ENCODE results near the gene GDI1.

GDI1 gene

DNA sequence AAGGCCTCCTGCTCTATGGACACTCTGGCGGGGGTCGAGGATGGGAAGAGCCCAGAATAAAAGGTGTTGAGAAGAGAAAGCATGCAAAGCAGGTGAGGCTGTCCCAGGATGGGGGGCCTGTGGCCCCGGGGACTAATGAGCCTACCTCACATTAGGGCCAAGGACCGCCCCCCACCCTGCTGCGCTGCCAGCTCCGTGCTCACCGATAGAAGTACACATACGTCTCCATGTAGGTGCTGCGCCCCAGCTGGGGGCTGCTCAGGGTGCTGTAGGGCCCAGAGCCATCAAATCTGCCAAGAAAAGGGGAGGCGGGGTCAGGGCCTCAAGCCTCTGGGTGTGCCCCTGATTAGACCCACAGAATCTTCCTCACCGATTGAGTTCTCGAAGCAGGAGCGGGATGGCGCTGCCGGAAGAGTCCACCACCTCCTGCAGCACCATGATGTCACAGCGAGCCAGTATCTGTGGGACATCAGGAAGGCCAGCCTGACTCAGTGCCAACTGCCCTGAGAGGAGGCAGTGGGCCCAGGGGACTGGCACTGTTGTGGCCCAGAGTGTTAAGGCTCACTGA lies 32.2 kb upstream of the GDI1 start:
- H3K4me3 ChIP-seq (ENCODE audit: low read length), result no peak overlapping the region
- no peak for DNase-seq (ENCODE audit: low read depth, low spot score)

DNA sequence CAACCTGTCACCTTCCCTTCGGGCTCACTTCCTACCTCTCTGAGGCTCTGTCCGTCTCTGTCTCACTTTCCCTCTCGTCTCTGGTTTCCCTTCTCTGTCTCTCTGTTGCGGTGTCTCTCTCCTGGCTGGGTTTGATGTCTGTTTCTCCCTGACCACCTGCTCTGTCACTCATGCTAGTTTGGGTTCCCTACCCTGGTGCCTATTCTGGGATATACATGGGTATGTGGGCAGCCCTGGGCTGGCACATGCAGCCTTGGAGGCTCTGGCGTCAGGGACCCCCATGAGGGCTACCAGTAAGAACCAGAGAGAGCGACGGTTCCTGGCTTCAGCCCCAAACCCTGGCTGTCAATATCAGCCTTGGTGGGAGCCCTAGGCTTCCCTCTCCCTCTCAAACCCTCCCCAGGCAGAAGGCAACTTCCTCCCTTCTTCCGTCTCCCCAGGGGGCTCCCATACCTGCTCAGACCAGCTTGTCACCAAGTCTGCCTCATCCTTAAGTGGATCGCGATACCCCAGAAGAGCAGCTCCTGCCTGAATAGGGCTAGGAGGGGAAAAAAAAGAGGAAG lies 28.2 kb upstream of the GDI1 start:
- no peak overlapping the region for H3K4me3 ChIP-seq (ENCODE audit: low read length)
- no peak for DNase-seq (ENCODE audit: low read depth, low spot score)

DNA sequence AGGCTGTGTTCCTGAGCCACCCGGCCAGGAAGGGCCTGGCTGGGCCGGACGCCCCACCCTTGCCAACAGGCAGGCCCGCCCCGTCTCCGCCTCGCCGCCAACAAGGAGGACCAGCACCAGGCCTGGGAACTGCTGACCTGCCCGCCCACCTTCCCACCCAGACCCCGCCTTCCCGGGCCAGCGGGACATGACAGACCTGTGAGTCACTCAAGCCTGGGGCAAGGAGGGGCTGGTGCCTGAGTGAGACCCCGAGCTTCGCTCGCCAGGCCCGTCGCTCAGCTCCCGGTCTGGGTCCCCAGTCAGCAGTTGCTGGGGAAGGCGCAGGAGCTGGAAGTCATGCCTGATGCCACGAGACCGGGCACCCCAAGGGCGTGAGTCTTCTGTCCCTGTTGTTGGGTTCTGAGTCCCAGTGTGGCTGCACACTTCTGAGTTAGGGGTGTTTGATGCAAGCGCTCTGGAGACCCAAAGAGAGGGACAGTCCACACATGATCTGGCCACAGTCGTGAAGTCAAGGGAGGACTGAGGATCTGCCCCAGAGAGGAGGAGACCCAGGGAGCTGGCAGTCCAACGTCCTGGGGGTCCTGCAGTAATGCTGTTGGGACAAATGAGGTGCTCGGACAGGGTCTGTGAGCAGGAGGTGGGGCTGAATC lies 27.6 kb upstream of the GDI1 start, which contains the start of gene DNASE1L1:
TSS of gene DNASE1L1 (minus strand) at position 33 of the 650 bp plus-strand sequence. CDS start 3,686 bp downstream, outside the sequence.
- H3K4me3 ChIP-seq (ENCODE audit: low read length), result no peak within 1 kb of the TSS
- DNase-seq (ENCODE audit: low read depth, low spot score), result no peak

DNA sequence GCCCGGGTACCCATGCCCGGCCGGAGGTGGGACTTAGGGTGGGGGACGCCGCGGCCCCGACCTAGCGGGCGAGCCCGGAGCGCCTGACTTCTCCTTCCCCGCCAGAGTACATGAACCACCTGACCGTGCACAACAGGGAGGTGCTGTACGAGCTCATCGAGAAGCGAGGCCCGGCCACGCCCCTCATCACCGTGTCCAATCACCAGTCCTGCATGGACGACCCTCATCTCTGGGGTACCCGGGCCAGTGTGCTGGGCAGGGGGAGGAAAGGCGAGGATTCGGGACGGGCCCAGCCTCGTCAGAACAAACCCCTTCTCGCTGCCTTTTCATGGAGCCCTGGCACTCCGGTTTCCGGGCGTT lies 25.0 kb upstream of the GDI1 start:
- H3K4me3 ChIP-seq (ENCODE audit: low read length), result peak overlapping the region; percentile 62
- no peak for DNase-seq (ENCODE audit: low read depth, low spot score)

DNA sequence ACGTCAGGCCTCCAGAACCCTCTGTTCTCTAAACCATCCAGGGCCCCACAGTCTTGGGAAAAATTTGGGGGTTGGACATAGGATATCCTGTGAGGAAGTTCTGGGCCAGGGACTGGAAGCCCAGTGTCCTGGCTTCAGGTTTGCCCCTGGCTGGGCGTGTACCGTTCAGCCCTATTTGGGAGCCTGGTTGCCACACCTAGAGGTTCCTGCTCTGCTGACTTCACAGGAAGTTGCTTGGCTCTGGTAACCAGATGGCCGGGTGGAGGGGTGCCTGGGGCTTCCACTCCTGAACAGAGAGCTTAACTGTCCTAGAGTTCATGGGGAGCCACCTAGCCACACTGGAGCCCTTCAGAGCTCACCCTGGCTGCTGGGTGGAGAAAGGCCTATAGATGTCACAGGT lies 24.5 kb upstream of the GDI1 start:
- H3K4me3 ChIP-seq (ENCODE audit: low read length), result peak overlapping the region; percentile 62
- DNase-seq (ENCODE audit: low read depth, low spot score), result no peak

DNA sequence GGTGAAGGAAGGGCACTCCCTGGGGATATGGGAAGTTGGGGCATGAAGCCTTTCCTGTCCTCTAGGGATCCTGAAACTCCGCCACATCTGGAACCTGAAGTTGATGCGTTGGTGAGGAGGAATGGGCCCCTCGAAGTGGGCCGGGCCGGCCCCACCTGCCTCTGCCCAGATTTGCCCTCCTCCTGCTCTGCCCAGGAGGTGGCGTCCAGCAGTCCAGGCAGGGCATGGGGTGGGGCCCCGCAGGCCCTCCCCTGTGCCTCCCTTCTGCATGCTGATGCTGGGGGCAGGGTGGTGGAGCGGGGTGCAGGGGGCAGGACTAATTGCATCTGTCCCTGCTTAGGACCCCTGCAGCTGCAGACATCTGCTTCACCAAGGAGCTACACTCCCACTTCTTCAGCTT lies 23.8 kb upstream of the GDI1 start:
- DNase-seq (ENCODE audit: low read depth, low spot score), result no peak
- no peak overlapping the region for H3K4me3 ChIP-seq (ENCODE audit: low read length)

DNA sequence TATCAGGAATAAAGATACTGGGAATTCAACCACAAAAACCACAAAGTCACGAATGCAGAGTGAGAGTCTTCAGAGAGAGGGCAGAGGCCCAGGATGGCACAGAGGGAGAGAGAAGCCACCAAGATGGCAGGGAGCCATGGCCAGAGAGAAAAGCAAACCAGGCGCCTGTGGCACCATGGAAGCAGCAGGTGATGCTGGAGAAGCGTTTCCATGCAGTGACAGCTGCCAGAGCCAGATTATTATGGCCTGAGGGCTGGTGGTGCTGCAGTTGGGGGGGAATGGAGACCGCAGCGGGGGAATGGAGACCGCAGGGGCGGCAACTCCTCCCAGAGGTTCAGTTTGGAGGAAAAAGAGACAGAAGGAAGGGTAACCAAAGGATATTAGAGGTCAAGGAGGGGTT lies 19.8 kb upstream of the GDI1 start:
- no peak overlapping the region for H3K4me3 ChIP-seq (ENCODE audit: low read length)
- no peak for DNase-seq (ENCODE audit: low read depth, low spot score)

DNA sequence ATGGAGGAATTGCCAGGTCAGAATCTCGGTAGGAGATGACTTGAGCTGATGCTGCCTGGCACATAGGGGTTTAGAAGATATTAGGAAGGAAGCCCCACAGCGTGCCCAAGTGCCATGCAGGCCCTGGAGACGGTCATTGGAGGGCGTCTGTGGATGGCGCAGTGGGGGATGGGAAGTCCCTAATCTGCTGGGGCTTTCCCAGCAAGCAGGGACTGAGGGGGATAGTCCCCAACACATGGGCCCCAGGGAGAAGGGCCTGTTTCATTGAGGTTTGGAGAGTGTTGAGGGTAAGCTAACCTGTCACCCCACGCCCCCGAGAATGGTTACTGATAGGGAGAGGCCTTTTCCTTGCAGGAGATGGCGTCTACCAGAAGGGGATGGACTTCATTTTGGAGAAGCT lies 17.8 kb upstream of the GDI1 start:
- H3K4me3 ChIP-seq (ENCODE audit: low read length), result no peak overlapping the region
- no peak for DNase-seq (ENCODE audit: low read depth, low spot score)

DNA sequence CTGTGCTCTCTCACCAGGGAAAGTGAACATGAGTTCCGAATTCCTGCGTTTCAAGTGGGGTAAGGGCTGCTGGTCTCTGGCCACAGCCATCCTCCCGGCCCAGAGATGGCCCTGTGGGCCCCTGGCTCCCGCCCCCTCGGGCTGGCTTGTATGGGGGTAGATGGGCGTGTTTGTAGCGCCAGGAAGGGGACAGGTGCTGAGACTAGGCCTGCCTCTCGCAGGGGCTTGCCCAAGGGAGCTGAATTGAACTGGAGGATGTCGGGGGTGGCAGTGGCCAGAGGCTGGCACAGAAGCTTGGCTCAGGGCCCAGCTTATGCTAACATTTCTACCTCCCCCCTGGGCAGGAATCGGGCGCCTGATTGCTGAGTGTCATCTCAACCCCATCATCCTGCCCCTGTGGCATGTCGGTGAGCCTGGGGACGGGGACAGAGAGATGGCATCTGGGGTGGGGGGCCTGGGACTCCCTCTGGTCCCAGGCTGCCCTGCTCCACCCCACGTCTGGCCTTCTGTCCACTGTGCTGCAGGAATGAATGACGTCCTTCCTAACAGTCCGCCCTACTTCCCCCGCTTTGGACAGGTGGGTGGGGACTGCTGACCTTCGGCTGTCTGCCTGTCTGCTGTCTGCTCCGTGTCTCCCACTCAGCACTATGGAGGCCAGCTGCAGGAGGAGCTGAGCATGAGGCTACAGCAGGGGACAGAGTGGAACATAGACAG lies 17.1 kb upstream of the GDI1 start:
- H3K4me3 ChIP-seq (ENCODE audit: low read length), result no peak overlapping the region
- DNase-seq (ENCODE audit: low read depth, low spot score), result no peak

DNA sequence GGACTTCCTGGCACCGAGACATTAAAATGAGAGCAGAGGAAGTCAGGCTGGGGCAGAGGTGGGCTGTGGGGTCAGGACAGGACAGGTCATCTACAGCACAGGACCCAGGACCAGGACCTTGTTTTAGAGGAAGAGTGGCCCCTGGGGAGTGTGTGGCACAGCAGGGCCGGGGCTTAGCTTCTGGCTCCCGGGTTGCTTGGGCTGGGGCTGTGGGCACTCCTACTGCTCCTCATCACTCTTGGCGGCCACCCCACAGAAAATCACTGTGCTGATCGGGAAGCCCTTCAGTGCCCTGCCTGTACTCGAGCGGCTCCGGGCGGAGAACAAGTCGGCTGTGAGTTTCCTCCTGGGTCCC lies 16.6 kb upstream of the GDI1 start:
- H3K4me3 ChIP-seq (ENCODE audit: low read length), result no peak overlapping the region
- no peak for DNase-seq (ENCODE audit: low read depth, low spot score)

DNA sequence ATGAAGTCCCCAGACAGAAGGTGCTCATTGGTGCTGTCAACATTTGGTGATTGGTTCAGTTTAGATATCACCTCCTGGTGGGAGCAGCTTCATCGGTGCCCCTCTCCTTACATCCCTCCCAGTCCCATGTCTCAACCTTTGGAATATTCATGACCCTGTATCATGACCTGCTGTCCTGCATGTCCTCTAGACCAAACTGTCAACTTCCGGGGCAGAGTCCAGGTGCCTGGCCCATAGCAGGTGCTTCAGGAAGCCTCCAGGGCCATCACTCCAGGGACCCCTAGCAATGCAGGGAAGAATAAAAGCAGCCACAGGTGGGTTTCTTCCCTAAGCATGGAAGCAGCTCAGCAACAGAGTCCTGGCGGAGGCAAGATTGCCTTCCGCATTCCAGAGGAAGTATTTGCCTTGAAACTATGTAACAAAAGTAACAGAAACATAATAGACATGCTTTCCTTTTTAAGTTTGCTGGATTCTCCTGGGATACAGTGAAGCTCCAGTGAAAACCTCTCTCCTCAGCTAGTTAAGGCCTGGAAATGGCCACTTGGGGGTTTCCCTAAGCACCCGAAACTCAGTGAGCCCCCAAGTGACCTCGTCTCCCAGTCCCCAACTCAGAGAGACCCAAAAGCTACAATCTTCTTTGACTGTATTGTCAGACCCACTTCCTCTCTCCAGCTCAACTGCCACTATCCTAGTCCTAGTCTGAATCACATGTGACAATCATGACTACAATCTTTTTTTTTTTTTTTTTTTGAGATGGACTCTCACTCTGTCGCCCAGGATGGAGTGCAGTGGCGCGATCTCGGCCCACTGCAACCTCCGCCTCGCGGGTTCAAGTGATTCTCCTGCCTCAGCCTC lies 9.8 kb upstream of the GDI1 start:
- H3K4me3 ChIP-seq (ENCODE audit: low read length), result no peak overlapping the region
- DNase-seq (ENCODE audit: low read depth, low spot score), result no peak

DNA sequence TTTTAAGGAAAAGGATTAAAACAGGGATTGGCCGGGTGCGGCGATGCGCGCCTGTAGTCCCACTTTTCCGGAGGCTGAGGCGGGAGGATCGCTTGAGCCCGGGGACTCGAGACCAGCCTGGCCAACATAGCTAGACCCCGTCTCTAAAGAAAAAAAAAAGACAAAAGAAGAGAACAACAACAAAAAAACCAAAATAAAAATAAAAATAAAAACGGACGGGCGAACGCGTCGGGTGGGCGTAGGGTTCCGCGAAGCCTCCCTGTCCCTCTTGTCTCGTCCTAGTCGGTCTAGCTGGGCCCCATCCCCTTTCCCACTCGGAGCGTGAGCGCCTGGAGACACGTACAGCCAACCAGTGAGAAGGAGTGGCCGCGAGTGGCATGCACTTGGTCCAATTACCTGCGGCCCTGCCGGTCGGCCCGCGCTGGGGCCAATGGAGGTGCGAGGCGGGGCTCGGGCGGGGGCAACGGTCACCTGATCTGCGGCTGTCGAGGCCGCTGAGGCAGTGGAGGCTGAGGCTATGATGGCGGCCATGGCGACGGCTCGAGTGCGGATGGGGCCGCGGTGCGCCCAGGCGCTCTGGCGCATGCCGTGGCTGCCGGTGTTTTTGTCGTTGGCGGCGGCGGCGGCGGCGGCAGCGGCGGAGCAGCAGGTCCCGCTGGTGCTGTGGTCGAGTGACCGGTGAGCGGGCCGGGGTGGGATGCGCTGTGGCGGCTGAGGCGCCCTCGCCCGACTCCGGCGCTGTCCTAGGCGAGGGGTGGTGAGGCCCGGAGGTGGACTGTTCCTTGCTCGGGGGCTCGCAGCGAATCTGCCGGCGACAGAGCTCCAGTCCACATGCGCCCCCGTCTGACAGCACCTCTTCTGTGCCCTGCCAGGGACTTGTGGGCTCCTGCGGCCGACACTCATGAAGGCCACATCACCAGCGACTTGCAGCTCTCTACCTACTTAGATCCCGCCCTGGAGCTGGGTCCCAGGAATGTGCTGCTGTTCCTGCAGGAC lies 8.5 kb upstream of the GDI1 start, which contains the start of gene ATP6AP1:
TSS of gene ATP6AP1 (plus strand) at position 502 of the 996 bp plus-strand sequence. CDS start at position 518, 16 bp downstream.
- DNase-seq (ENCODE audit: low read depth, low spot score), result peak; percentile 89
- H3K4me3 ChIP-seq (ENCODE audit: low read length), result peak within 1 kb of the TSS; percentile 64

DNA sequence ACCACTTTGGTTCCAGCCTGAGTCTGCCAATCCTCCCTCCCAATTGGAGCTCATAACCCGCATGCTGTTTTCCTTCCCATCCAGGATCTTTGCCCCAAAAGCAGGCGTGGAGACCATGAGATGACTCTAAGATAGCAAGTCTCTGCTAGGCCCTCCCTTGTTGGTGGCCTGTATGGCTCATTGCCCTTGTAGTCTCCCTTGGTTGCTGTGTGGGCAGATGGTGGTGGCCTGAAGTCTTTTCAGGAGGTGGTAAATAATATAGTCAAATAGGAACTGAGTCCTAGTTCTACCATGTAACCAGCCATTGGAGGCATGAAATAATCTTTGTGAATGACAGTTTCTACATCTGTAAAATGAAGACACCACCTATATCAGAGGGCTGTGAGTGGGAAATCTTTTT lies 7.2 kb upstream of the GDI1 start:
- H3K4me3 ChIP-seq (ENCODE audit: low read length), result peak overlapping the region; percentile 64; the same call in 1 of the 2 replicates
- no peak for DNase-seq (ENCODE audit: low read depth, low spot score)

DNA sequence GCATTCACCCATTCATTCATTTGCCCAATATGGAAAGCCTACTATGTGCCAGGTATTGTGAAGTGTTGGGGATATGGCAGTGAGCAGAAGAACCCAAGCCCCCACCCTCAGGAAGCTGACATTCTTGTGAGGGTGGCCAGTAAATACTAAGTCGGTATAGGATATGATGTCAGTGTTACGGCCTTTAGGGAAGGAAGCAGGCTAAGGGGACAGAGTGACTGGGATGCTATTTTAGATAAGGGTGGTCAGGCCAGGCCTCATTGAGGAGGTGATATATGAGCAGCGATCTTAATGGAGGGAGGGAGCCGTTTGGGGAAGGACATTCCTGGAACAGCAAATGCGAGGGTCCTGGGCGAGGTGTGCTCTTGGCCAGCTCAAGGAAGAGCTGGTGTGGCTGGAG lies 6.5 kb upstream of the GDI1 start:
- H3K4me3 ChIP-seq (ENCODE audit: low read length), result no peak overlapping the region
- no peak for DNase-seq (ENCODE audit: low read depth, low spot score)

DNA sequence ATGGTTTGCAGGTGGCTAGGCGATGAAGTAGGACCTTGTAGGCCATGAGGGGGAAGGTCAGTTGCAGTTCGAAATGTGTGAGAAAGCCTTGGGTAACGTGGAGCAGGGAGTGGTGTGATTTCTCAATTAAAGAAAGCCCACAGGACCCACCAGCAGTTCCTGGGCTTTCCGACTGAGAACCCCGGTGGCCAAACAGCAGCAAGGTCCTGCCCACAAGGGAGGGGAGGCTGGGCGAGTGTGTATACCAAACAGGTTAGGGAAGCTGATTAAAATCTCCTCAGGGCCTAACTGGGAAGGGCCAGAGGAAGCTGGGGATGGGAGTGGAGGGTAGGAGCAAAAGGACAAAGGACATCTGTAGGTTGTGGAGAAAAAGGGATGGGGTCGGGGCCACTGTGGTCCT lies 6.0 kb upstream of the GDI1 start:
- DNase-seq (ENCODE audit: low read depth, low spot score), result no peak
- H3K4me3 ChIP-seq (ENCODE audit: low read length), result no peak overlapping the region

DNA sequence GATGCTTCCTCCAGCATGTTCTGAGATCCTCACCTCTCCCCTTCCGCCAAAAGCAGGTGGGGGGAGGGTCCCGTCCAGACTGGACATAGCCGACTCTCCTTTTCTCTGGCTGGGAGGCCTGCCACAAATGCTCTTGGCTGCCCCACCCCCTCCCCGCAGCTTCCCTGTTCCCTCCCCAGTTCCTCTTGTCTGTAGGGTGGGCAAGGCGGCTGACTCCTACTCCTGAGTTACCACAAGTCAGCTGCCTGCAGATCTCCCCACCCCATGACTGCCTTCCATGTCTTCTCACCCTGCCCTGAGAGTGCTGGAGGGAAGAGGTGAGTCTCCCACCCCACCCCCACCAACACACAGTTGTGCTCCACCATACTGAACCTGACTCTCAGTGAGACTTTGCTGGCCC lies 5.6 kb upstream of the GDI1 start:
- DNase-seq (ENCODE audit: low read depth, low spot score), result no peak
- H3K4me3 ChIP-seq (ENCODE audit: low read length), result no peak overlapping the region

DNA sequence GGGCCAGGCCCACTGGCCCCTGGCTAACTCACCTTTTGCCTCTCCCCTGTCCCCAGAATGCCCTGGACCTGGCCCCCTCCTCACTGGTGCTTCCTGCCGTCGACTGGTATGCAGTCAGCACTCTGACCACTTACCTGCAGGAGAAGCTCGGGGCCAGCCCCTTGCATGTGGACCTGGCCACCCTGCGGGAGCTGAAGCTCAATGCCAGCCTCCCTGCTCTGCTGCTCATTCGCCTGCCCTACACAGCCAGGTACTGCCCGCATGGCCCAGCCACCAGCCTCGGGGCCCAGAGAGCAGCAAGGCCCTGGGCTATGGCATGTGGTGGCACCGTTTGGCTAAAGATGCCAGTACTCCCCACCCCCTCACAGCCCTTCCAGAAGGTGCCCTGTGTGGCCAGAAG lies 4.7 kb upstream of the GDI1 start:
- no peak for DNase-seq (ENCODE audit: low read depth, low spot score)
- no peak overlapping the region for H3K4me3 ChIP-seq (ENCODE audit: low read length)

DNA sequence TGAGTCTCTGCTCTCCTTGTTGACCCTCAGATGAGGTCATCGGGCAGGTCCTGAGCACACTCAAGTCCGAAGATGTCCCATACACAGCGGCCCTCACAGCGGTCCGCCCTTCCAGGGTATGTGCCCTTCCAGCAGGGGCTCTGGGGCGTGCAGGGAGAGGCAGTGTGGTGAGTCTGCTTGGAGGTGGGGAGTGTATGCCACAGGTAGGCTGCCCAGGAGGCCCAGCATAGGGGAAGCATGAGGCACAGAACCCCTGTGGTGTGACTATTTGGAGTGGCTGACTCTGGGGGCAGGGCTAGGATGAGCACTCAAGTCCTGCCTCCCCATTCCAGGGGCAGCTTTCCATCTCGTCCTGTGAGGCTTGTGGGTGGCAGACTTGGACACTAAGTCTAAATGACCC lies 3.3 kb upstream of the GDI1 start:
- DNase-seq (ENCODE audit: low read depth, low spot score), result no peak
- H3K4me3 ChIP-seq (ENCODE audit: low read length), result no peak overlapping the region
